NB4 (cell line): Measurements from ENCODE around the gene CHST15.

Experiments
- MYC ChIP-seq: IDR thresholded peaks from 2 replicates; pipeline ENCODE4 v1.6.1; 2011; ENCODE audit warnings: low read depth, low read length
- POLR2A ChIP-seq: IDR thresholded peaks from 2 replicates; pipeline ENCODE4 v1.6.1; 2011; ENCODE audit warnings: mild to moderate bottlenecking; ENCODE audit not compliant: insufficient read length; ENCODE audit errors: extremely low read depth
- TF ChIP-seq, protein P1 (sequence below): IDR thresholded peaks from one replicate; pipeline ENCODE4 v1.5.1; 2012; ENCODE audit warnings: low read depth, low read length
- TF ChIP-seq, protein P2 (sequence below): IDR thresholded peaks from 2 replicates; pipeline ENCODE4 v1.6.1; 2011; ENCODE audit warnings: low read depth, low read length

DNA sequence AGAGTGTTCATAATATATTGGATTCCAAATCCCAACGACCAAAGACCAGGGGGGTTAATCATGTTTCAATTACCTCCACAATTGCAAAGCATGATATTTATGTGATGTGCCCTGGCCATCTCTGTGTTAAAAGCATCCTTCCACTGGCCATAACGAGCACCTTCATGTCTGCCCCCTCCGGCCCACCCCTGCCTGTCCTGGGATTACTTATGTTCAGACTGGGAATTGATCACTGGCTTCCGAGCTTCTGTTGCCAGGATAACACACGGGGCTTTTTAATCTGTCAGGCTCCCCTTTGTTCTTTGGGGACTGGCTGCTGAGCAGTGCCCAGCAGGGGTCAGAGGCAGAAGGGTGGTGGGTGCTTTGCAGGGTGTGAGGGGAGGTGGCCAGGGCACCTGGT, 13.7 kb upstream of the CHST15 start:
- TF ChIP-seq, protein P1, sequence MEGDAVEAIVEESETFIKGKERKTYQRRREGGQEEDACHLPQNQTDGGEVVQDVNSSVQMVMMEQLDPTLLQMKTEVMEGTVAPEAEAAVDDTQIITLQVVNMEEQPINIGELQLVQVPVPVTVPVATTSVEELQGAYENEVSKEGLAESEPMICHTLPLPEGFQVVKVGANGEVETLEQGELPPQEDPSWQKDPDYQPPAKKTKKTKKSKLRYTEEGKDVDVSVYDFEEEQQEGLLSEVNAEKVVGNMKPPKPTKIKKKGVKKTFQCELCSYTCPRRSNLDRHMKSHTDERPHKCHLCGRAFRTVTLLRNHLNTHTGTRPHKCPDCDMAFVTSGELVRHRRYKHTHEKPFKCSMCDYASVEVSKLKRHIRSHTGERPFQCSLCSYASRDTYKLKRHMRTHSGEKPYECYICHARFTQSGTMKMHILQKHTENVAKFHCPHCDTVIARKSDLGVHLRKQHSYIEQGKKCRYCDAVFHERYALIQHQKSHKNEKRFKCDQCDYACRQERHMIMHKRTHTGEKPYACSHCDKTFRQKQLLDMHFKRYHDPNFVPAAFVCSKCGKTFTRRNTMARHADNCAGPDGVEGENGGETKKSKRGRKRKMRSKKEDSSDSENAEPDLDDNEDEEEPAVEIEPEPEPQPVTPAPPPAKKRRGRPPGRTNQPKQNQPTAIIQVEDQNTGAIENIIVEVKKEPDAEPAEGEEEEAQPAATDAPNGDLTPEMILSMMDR: no peak
- TF ChIP-seq POLR2A: no peak
- TF ChIP-seq, protein P2, sequence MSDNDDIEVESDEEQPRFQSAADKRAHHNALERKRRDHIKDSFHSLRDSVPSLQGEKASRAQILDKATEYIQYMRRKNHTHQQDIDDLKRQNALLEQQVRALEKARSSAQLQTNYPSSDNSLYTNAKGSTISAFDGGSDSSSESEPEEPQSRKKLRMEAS: no peak
- TF ChIP-seq MYC: no peak
